SU-DHL-6 (cell line): ENCODE results near the gene IFI27.

Experiments used
- H2AFZ ChIP-seq: fragments of 200-600 bp; sonication (generic); 2 replicates; pipeline ENCODE4 v1.6.1; 2014; ENCODE audit warnings: low read depth, mild to moderate bottlenecking, moderate library complexity, mixed read lengths, antibody characterized with exemption, low read length; ENCODE audit not compliant: severe bottlenecking
- H3F3A ChIP-seq: fragments of 200-600 bp; shearing (Covaris generic); 2 replicates; pipeline ENCODE4 v1.6.0; 2016; ENCODE audit warnings: antibody characterized with exemption, mild to moderate bottlenecking; ENCODE audit not compliant: insufficient read depth
- H3K27ac ChIP-seq: fragments of 200-600 bp; sonication (generic); 2 replicates; pipeline ENCODE4 v1.5.1; 2016; ENCODE audit warnings: low read depth, mild to moderate bottlenecking, low read length, moderate library complexity, mixed read lengths
- H3K27me3 ChIP-seq: fragments of 200-600 bp; sonication (generic), shearing (Covaris generic); 2 replicates; pipeline ENCODE4 v1.6.0; 2014; ENCODE audit warnings: mild to moderate bottlenecking, low read length
- H3K36me3 ChIP-seq: fragments of 200-600 bp; sonication (generic); 2 replicates; pipeline ENCODE4 v1.6.1; 2014; ENCODE audit warnings: mild to moderate bottlenecking, low read length, mixed read lengths
- H3K4me2 ChIP-seq: fragments of 300-600, 200-600 bp; shearing (Covaris generic), sonication (generic); 2 replicates; pipeline ENCODE4 v1.6.0; 2014; ENCODE audit warnings: low read length, low read depth, mild to moderate bottlenecking; ENCODE audit not compliant: poor library complexity, severe bottlenecking
- H3K4me3 ChIP-seq: fragments of 200-600 bp; sonication (generic); 2 replicates; pipeline ENCODE4 v1.5.1; 2014; ENCODE audit warnings: antibody characterized with exemption, low read length, mild to moderate bottlenecking, mixed read lengths; ENCODE audit not compliant: insufficient read depth, poor library complexity, severe bottlenecking
- H3K79me2 ChIP-seq: fragments of 200-600 bp; sonication (generic); 2 replicates; pipeline ENCODE4 v1.6.1; 2014; ENCODE audit warnings: mild to moderate bottlenecking, low read length, moderate library complexity; ENCODE audit not compliant: insufficient read depth
- H3K9ac ChIP-seq: fragments of 200-600 bp; sonication (generic); 2 replicates; pipeline ENCODE4 v1.7.0; 2014; ENCODE audit warnings: mild to moderate bottlenecking, low read length
- H3K9me2 ChIP-seq: fragments of 200-600 bp; sonication (generic); replicated peaks from 2 replicates; pipeline ENCODE4 v1.6.1; 2014; ENCODE audit warnings: low read length; ENCODE audit not compliant: insufficient read depth
- H3K9me3 ChIP-seq: fragments of 200-600 bp; sonication (generic); 2 replicates; pipeline ENCODE4 v1.6.1; 2014; ENCODE audit warnings: low read length, mixed read lengths; ENCODE audit not compliant: insufficient read depth
- H4K20me1 ChIP-seq: fragments of 200-600 bp; sonication (generic); 2 replicates; pipeline ENCODE4 v1.6.1; 2014; ENCODE audit warnings: low read depth, mild to moderate bottlenecking, antibody characterized with exemption, low read length, moderate library complexity, mixed read lengths
- EZH2phosphoT487 ChIP-seq: fragments of 200-600 bp; sonication (generic), shearing (Covaris generic); conservative IDR thresholded peaks from 2 replicates; pipeline ENCODE4 v1.6.1; 2018; ENCODE audit warnings: mild to moderate bottlenecking, antibody characterized with exemption, low read length, moderate library complexity, mixed read lengths
- TF ChIP-seq, protein P1 (sequence below): fragments of 200-600 bp; sonication (generic); IDR thresholded peaks from one replicate; pipeline ENCODE4 v1.5.1; 2017; ENCODE audit warnings: antibody characterized with exemption, mild to moderate bottlenecking, low read length, moderate library complexity; ENCODE audit not compliant: insufficient read depth, poor library complexity, severe bottlenecking

IFI27 gene

DNA sequence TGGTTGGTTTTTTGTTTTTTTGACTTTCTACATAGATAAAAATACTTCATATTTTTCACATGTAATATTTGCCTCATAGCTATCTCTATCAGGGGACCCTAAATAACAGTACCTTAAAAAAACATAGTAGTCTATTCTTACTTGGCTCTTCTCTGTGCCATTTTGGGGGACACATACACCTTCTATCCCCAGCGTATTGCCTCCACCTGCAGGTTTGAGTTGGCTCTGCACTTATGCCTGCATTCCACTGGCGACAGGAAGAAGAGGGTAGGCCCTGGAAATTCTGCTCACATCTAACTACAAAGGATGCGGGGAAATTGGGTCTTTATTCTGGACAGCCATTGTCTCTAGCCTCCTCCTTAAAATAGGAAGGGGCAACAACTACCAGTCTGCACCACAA lies 32.7 kb downstream of the IFI27 start:
- Histone ChIP-seq H3K79me2 (no peaks in the 10 kb centered on the region), H4K20me1 (no peaks in the 10 kb centered on the region)

DNA sequence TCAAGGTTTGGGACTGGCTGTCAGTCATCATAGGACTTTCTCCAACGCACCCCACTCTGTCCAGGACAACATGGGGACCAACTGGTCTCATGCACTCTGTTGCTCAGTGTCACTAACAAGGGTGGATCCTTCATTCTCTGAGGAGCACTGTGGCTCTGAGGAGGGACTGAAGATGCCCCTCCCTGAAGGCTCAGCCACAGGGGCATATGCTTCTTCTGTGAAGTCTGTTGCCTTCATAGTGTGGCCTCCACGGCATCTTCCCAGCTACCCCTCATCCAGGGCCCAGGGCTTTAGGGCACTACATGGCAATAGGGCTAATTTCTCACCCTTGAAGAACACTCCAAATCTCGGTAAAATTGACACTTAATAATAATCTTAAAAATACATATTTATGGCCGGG lies 33.2 kb downstream of the IFI27 start:
- no peak overlapping the region for H2AFZ ChIP-seq
- no peaks in the 10 kb centered on the region for H3K9me2 ChIP-seq
- H3K9ac ChIP-seq = no peak overlapping the region
- no peak overlapping the region for H3K27ac ChIP-seq
- H3K4me2 ChIP-seq = no peak overlapping the region
- H3K4me3 ChIP-seq = no peak overlapping the region
- no peaks in the 10 kb centered on the region for H3K9me3 ChIP-seq
- H3K79me2 ChIP-seq = no peaks in the 10 kb centered on the region
- no peaks in the 10 kb centered on the region for H3K27me3 ChIP-seq
- no peaks in the 10 kb centered on the region for H4K20me1 ChIP-seq
- H3K36me3 ChIP-seq = no peaks in the 10 kb centered on the region
- TF ChIP-seq EZH2phosphoT487 = no peak
- TF ChIP-seq, protein P1, sequence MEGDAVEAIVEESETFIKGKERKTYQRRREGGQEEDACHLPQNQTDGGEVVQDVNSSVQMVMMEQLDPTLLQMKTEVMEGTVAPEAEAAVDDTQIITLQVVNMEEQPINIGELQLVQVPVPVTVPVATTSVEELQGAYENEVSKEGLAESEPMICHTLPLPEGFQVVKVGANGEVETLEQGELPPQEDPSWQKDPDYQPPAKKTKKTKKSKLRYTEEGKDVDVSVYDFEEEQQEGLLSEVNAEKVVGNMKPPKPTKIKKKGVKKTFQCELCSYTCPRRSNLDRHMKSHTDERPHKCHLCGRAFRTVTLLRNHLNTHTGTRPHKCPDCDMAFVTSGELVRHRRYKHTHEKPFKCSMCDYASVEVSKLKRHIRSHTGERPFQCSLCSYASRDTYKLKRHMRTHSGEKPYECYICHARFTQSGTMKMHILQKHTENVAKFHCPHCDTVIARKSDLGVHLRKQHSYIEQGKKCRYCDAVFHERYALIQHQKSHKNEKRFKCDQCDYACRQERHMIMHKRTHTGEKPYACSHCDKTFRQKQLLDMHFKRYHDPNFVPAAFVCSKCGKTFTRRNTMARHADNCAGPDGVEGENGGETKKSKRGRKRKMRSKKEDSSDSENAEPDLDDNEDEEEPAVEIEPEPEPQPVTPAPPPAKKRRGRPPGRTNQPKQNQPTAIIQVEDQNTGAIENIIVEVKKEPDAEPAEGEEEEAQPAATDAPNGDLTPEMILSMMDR = no peak
- no peaks in the 10 kb centered on the region for H3F3A ChIP-seq

More for the DNA sequence above, 32.7 kb downstream of the IFI27 start:
- H3K4me2 ChIP-seq = no peak overlapping the region
- no peak for TF ChIP-seq EZH2phosphoT487
- TF ChIP-seq, protein P1 = no peak
- no peak overlapping the region for H3K27ac ChIP-seq
- no peaks in the 10 kb centered on the region for H3K27me3 ChIP-seq
- no peak overlapping the region for H2AFZ ChIP-seq
- H3K4me3 ChIP-seq = no peak overlapping the region
- no peaks in the 10 kb centered on the region for H3K9me2 ChIP-seq
- no peaks in the 10 kb centered on the region for H3F3A ChIP-seq
- H3K36me3 ChIP-seq = no peaks in the 10 kb centered on the region
- no peak overlapping the region for H3K9ac ChIP-seq
- no peaks in the 10 kb centered on the region for H3K9me3 ChIP-seq

- Histone ChIP-seq H3K9ac (no peak overlapping the region), H3K9me2 (no peaks in the 10 kb centered on the region)
- TF ChIP-seq, protein P1 = no peak
- no peak for TF ChIP-seq EZH2phosphoT487
These were observed 34.2 kb downstream of the IFI27 start for GRCh38 chr14:94144765-94145164.

More at GRCh38 chr14:94144765-94145164, 34.2 kb downstream of the IFI27 start:
- Histone ChIP-seq H3K36me3 (no peaks in the 10 kb centered on the region), H2AFZ (no peak overlapping the region), H3K4me2 (no peak overlapping the region), H3K4me3 (no peak overlapping the region), H3K79me2 (no peaks in the 10 kb centered on the region), H3K9me3 (no peaks in the 10 kb centered on the region), H3K27ac (no peak overlapping the region), H3F3A (no peaks in the 10 kb centered on the region), H4K20me1 (no peaks in the 10 kb centered on the region), H3K27me3 (no peaks in the 10 kb centered on the region)
